Measurements from ENCODE around the gene DPM1. TPM values are rescaled to one million over a fixed set of nuclear protein-coding genes. Genes with fewer than 3 reads are reported as not detected.

DPM1 gene
- polyA plus RNA-seq, 1 of the 3 experiments (the other 2 are of a cell fraction) = 72.1 TPM

DNA sequence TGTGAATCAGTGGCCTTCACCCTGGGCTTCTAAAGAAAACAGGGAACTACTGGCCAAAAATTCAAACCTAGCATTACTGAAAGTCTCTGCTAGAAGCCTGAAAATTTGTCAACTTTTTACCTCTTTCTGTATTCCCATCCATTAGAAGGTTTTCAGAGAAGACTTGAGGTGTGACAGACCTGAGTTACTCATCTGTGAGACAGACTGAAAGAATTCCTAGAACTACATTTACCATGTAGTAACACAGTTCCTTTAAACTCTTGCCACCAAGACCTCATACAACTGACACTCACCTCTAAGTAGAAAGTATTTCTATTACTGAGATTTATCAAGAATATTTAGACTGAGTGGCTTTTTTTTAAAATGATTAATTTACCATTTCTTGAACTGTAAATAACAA lies 4.5 kb downstream of the DPM1 start:
- no peaks in the 10 kb centered on the region for H3F3A ChIP-seq (replicated peaks; ENCODE audit: insufficient read depth)
- H3K9ac ChIP-seq = no peak overlapping the region
- peaks cover 96% of the 10 kb centered on the region for H3K79me2 ChIP-seq (ENCODE audit: insufficient read depth)
- no peaks in the 10 kb centered on the region for H3K27me3 ChIP-seq (ENCODE audit: insufficient read depth)
- no peaks in the 10 kb centered on the region for H3K9me2 ChIP-seq
- no peaks in the 10 kb centered on the region for H3K9me3 ChIP-seq
- H3K4me2 ChIP-seq = no peak overlapping the region
- H3K36me3 ChIP-seq (replicated peaks in 1 of 2; ENCODE audit: control insufficient read depth in 1 of 2, insufficient read depth in 2 of 2, low read length in 1 of 2) = peaks cover 55 to 58% of the 10 kb centered on the region in 2 experiments
- no peak overlapping the region for H2AFZ ChIP-seq (ENCODE audit: low read depth)
- H3K27ac ChIP-seq (ENCODE audit: low read depth in 2 of 2, low read length in 1 of 2) = no peak overlapping the region
- CTCF ChIA-PET = no interaction called here
- POLR2A ChIA-PET = no interaction called here
- DNase-seq = no peak
- TF ChIP-seq TAF1 (IDR thresholded peaks at IDR 0.05; ENCODE audit: borderline replicate concordance, low read depth, low read length) (no peak), YY1 (IDR thresholded peaks at IDR 0.05; ENCODE audit: low read depth) (no peak), USF1 (IDR thresholded peaks at IDR 0.05; ENCODE audit: borderline replicate concordance, low read depth) (no peak), NFIC (IDR thresholded peaks at IDR 0.05; ENCODE audit: borderline replicate concordance) (no peak), GABPA (IDR thresholded peaks at IDR 0.05; ENCODE audit: low read depth) (no peak), POLR2AphosphoS5 (IDR thresholded peaks at IDR 0.05; ENCODE audit: low read depth, low read length) (no peak), FOXJ3 (CRISPR knock-in tag; IDR thresholded peaks at IDR 0.05) (no peak), TCF12 (IDR thresholded peaks at IDR 0.05) (no peak), NRF1 (IDR thresholded peaks at IDR 0.05; ENCODE audit: low read depth, low read length) (no peak), RAD21 (IDR thresholded peaks at IDR 0.05; ENCODE audit: low read length) (no peak), REST (IDR thresholded peaks at IDR 0.05; ENCODE audit: low read depth, low read length) (no peak)
- peaks cover 47% of the 10 kb centered on the region for H4K20me1 ChIP-seq (ENCODE audit: insufficient read depth)
- H3K4me3 ChIP-seq (ENCODE audit: low read depth in 2 of 2, low read length in 1 of 2) = no peak overlapping the region
- H3K4me1 ChIP-seq (ENCODE audit: control insufficient read depth in 1 of 2, insufficient read depth in 2 of 2, low read depth in 1 of 2, low read length in 1 of 2) = peaks cover 7 to 10% of the 10 kb centered on the region in 2 experiments; a peak in 3 of 4 replicates

DNA sequence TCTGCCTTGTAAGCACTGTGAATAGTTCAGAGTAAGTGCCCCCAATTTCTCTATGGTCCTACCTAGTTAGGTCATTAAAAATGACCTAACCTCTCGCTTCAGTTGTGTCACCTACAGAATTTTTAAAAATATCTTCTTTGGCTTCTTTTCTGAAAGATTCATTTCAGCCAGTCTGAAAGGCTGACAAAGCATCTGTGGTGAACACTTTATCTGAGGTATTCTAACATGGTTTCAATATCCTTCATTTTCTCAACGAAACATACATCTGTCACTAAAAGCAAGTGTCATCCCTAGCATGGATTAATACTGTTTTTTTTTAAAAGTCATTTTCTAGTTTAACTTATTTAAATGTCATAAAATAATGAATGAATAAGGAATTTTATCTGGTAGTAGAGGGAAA lies 5.1 kb downstream of the DPM1 start:
- no peak for DNase-seq
- Histone ChIP-seq H3K9ac (no peak overlapping the region), H3K4me3 (ENCODE audit: low read depth in 2 of 2, low read length in 1 of 2) (no peak overlapping the region), H4K20me1 (ENCODE audit: insufficient read depth) (peaks cover 47% of the 10 kb centered on the region), H3K27ac (ENCODE audit: low read depth in 2 of 2, low read length in 1 of 2) (no peak overlapping the region), H3K9me3 (no peaks in the 10 kb centered on the region), H3K27me3 (ENCODE audit: insufficient read depth) (no peaks in the 10 kb centered on the region), H3K4me2 (no peak overlapping the region), H2AFZ (ENCODE audit: low read depth) (no peak overlapping the region), H3K79me2 (ENCODE audit: insufficient read depth) (peaks cover 98% of the 10 kb centered on the region), H3K4me1 (ENCODE audit: control insufficient read depth in 1 of 2, insufficient read depth in 2 of 2, low read depth in 1 of 2, low read length in 1 of 2) (peaks cover 7 to 10% of the 10 kb centered on the region in 2 experiments; a peak in 3 of 4 replicates), H3K9me2 (no peaks in the 10 kb centered on the region), H3F3A (replicated peaks; ENCODE audit: insufficient read depth) (no peaks in the 10 kb centered on the region), H3K36me3 (replicated peaks in 1 of 2; ENCODE audit: control insufficient read depth in 1 of 2, insufficient read depth in 2 of 2, low read length in 1 of 2) (peaks cover 58 to 64% of the 10 kb centered on the region in 2 experiments)
- TF ChIP-seq EZH2phosphoT487 (IDR thresholded peaks at IDR 0.05; ENCODE audit: borderline replicate concordance, low read depth) = no peak
- no peak for TF ChIP-seq MXI1 (IDR thresholded peaks at IDR 0.05; ENCODE audit: low read depth, low read length)
- no peak for TF ChIP-seq CHD2 (IDR thresholded peaks at IDR 0.05; ENCODE audit: low read length, partially characterized antibody)
- TF ChIP-seq TEAD4 (IDR thresholded peaks at IDR 0.05; ENCODE audit: borderline replicate concordance, insufficient read depth) = no peak
- no peak for TF ChIP-seq RAD21 (IDR thresholded peaks at IDR 0.05; ENCODE audit: low read length)
- TF ChIP-seq MEF2A (IDR thresholded peaks at IDR 0.05; ENCODE audit: borderline replicate concordance, low read depth) = no peak
- no peak for TF ChIP-seq ZBTB33 (IDR thresholded peaks at IDR 0.05; ENCODE audit: borderline replicate concordance, low read depth)
- TF ChIP-seq TAF1 (IDR thresholded peaks at IDR 0.05; ENCODE audit: borderline replicate concordance, low read depth, low read length) = no peak
- WGBS (ENCODE audit: low lambda C conversion rate) = 96% methylated on average over 2 of the region's 2 CpGs
- ChIA-PET POLR2A (no interaction called here), CTCF (no interaction called here)

All from SK-N-SH (cell line).